Measurements from ENCODE around the gene ARRDC4.

The ARRDC4 gene

DNA sequence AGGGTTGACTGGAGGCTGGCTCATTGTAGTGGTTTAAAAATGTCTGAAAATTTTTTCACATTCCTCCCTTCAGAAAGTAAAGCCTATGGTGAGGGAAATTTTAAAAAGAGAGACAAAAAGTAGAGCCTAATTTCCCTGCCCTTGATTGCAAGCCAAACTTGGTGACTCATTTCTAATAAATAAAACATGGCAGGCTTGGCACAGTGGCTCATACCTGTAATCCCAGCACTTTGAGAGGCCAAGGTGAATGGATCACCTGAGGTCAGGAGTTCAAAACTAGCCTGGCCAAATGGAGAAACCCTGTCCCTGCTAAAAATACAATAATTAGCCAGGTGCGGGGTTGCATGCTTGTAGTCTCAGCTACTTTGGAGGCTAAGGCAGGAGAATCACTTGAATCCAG, 18.9 kb upstream of the ARRDC4 start:
- Histone ChIP-seq H3K4me3 (ENCODE audit: low read length, poor library complexity, severe bottlenecking) (no peak overlapping the region), H3K36me3 (ENCODE audit: insufficient read depth, low read length) (no peaks in the 10 kb centered on the region), H3F3A (ENCODE audit: low read depth) (no peaks in the 10 kb centered on the region), H2AFZ (ENCODE audit: low read length) (no peak overlapping the region), H3K9me2 (replicated peaks; ENCODE audit: low read depth, low read length) (no peaks in the 10 kb centered on the region), H3K9me3 (ENCODE audit: insufficient read depth, low read depth, low read length) (no peaks in the 10 kb centered on the region), H3K79me2 (ENCODE audit: insufficient read depth, low read length) (no peaks in the 10 kb centered on the region), H3K27me3 (ENCODE audit: insufficient read depth, low read length, poor library complexity, severe bottlenecking) (no peaks in the 10 kb centered on the region), H3K4me2 (ENCODE audit: low read depth, low read length, poor library complexity, severe bottlenecking) (no peak overlapping the region), H3K9ac (ENCODE audit: low read depth, low read length, poor library complexity, severe bottlenecking) (no peak overlapping the region), H3K4me1 (ENCODE audit: insufficient read depth, low read length, poor library complexity, severe bottlenecking) (peaks cover 4% of the 10 kb centered on the region), H4K20me1 (ENCODE audit: insufficient read depth, low read length, poor library complexity, severe bottlenecking) (no peaks in the 10 kb centered on the region)
- no peak for TF ChIP-seq EZH2phosphoT487 (IDR thresholded peaks at IDR 0.05; ENCODE audit: borderline replicate concordance)
- TF ChIP-seq, protein P1, sequence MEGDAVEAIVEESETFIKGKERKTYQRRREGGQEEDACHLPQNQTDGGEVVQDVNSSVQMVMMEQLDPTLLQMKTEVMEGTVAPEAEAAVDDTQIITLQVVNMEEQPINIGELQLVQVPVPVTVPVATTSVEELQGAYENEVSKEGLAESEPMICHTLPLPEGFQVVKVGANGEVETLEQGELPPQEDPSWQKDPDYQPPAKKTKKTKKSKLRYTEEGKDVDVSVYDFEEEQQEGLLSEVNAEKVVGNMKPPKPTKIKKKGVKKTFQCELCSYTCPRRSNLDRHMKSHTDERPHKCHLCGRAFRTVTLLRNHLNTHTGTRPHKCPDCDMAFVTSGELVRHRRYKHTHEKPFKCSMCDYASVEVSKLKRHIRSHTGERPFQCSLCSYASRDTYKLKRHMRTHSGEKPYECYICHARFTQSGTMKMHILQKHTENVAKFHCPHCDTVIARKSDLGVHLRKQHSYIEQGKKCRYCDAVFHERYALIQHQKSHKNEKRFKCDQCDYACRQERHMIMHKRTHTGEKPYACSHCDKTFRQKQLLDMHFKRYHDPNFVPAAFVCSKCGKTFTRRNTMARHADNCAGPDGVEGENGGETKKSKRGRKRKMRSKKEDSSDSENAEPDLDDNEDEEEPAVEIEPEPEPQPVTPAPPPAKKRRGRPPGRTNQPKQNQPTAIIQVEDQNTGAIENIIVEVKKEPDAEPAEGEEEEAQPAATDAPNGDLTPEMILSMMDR (conservative IDR thresholded peaks at IDR 0.05; ENCODE audit: low read length) = no peak

- H2AFZ ChIP-seq (ENCODE audit: low read length) = no peak overlapping the region
- H3K4me3 ChIP-seq (ENCODE audit: low read length, poor library complexity, severe bottlenecking) = no peak overlapping the region
Observed at GRCh38 chr15:97944724-97945123, 15.8 kb upstream of the ARRDC4 start.

DNA sequence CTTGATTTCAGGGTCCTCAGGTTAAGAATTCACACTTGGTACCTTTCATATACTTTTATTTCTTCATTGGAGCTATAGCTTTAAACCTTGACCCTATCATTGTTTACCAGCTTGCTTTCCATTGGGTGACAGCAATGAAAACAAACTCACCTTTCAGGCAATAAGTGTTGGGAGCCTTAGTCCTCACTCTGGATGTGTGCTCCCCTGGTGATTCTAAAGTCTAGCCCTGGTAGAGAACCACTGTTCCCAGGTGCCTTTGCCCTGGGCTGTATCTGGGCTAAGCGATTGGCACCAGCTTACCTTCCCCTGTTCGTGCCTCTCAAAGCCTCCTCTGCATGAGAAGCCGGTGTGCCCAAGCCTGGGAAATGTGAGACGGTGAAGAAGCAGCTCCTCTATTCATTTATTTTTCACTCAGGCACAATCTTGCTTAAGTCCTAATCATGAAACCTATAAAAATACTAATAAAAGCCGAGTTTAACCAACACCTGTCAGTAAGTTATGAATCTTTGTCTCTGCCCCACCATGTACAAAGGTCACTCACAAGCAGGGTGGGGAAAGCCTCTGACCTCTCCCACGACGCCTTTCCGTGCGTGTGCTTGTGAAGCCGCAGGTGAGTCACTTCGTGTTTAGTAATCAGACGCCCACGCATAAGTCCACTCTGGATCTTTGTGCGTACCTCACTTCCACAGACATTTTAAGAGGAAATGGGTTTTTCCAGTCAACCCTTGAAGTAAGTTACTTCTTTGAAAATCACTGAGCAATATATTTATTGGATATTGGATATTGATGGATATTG, 12.8 kb upstream of the ARRDC4 start:
- peaks cover 4% of the 10 kb centered on the region for H3K4me1 ChIP-seq (ENCODE audit: insufficient read depth, low read length, poor library complexity, severe bottlenecking)
- H3K4me2 ChIP-seq (ENCODE audit: low read depth, low read length, poor library complexity, severe bottlenecking) = no peak overlapping the region
- H4K20me1 ChIP-seq (ENCODE audit: insufficient read depth, low read length, poor library complexity, severe bottlenecking) = no peaks in the 10 kb centered on the region
- no peaks in the 10 kb centered on the region for H3K9me3 ChIP-seq (ENCODE audit: insufficient read depth, low read depth, low read length)
- H3K9me2 ChIP-seq (replicated peaks; ENCODE audit: low read depth, low read length) = no peaks in the 10 kb centered on the region
- TF ChIP-seq, protein P1 (conservative IDR thresholded peaks at IDR 0.05; ENCODE audit: low read length) = no peak
- no peak for TF ChIP-seq EZH2phosphoT487 (IDR thresholded peaks at IDR 0.05; ENCODE audit: borderline replicate concordance)
- H3K79me2 ChIP-seq (ENCODE audit: insufficient read depth, low read length) = no peaks in the 10 kb centered on the region
- H3K4me3 ChIP-seq (ENCODE audit: low read length, poor library complexity, severe bottlenecking) = no peak overlapping the region
- H3K36me3 ChIP-seq (ENCODE audit: insufficient read depth, low read length) = no peaks in the 10 kb centered on the region
- H3F3A ChIP-seq (ENCODE audit: low read depth) = no peaks in the 10 kb centered on the region
- H3K9ac ChIP-seq (ENCODE audit: low read depth, low read length, poor library complexity, severe bottlenecking) = no peak overlapping the region
- H2AFZ ChIP-seq (ENCODE audit: low read length) = no peak overlapping the region
- H3K27me3 ChIP-seq (ENCODE audit: insufficient read depth, low read length, poor library complexity, severe bottlenecking) = no peaks in the 10 kb centered on the region

More at GRCh38 chr15:97944724-97945123, 15.8 kb upstream of the ARRDC4 start:
- peaks cover 4% of the 10 kb centered on the region for H3K4me1 ChIP-seq (ENCODE audit: insufficient read depth, low read length, poor library complexity, severe bottlenecking)
- H3K27me3 ChIP-seq (ENCODE audit: insufficient read depth, low read length, poor library complexity, severe bottlenecking) = no peaks in the 10 kb centered on the region
- H3K4me2 ChIP-seq (ENCODE audit: low read depth, low read length, poor library complexity, severe bottlenecking) = no peak overlapping the region
- H3K9ac ChIP-seq (ENCODE audit: low read depth, low read length, poor library complexity, severe bottlenecking) = no peak overlapping the region
- no peaks in the 10 kb centered on the region for H3K36me3 ChIP-seq (ENCODE audit: insufficient read depth, low read length)
- H4K20me1 ChIP-seq (ENCODE audit: insufficient read depth, low read length, poor library complexity, severe bottlenecking) = no peaks in the 10 kb centered on the region
- no peaks in the 10 kb centered on the region for H3K9me2 ChIP-seq (replicated peaks; ENCODE audit: low read depth, low read length)
- H3K9me3 ChIP-seq (ENCODE audit: insufficient read depth, low read depth, low read length) = no peaks in the 10 kb centered on the region
- no peaks in the 10 kb centered on the region for H3K79me2 ChIP-seq (ENCODE audit: insufficient read depth, low read length)
- H3F3A ChIP-seq (ENCODE audit: low read depth) = no peaks in the 10 kb centered on the region
- TF ChIP-seq, protein P1 (conservative IDR thresholded peaks at IDR 0.05; ENCODE audit: low read length) = no peak
